Sigmoid colon (tissue), 7 donors: ENCODE results near the gene SORCS2. TPM values are rescaled to one million over a fixed set of nuclear protein-coding genes. Genes with fewer than 3 reads are reported as not detected.
A peak's percentile ranks its signal among the peaks of the same experiment; 100 is the strongest.

Experiments used
- DNase-seq: peaks from one replicate; pipeline ENCODE4 v3.0.0-alpha.2; 2019
- H3K27ac ChIP-seq, 4 donors: fragments of 200-600 bp; sonication (generic); one replicate each; pipeline ENCODE4 v1.5.1; 2016 to 2019; ENCODE audit warnings: mild to moderate bottlenecking in 1 of 4
- H3K27me3 ChIP-seq, 3 donors: fragments of 200-600 bp; sonication (generic); one replicate each; pipeline ENCODE4 v1.5.1; 2019; ENCODE audit warnings: mild to moderate bottlenecking in 1 of 3
- H3K36me3 ChIP-seq, 4 donors: fragments of 200-600 bp; sonication (generic); one replicate each; pipeline ENCODE4 v1.5.1; 2016 to 2019
- H3K4me1 ChIP-seq, 4 donors: fragments of 200-600 bp; sonication (generic); one replicate each; pipeline ENCODE4 v1.5.1; 2017 to 2019
- H3K4me3 ChIP-seq, 4 donors: fragments of 200-600 bp; sonication (generic); one replicate each; pipeline ENCODE4 v1.5.1; 2017 to 2019; ENCODE audit warnings: mild to moderate bottlenecking in 2 of 4, moderate library complexity in 1 of 4
- H3K9me3 ChIP-seq, 4 donors: fragments of 200-600 bp in 3 of 4; sonication (generic) in 3 of 4; one replicate each; pipeline versions ENCODE4 v1.5.1 to v1.6.1; 2013 to 2019
- EP300 ChIP-seq, 4 donors: sonication (generic); formaldehyde crosslinking; IDR thresholded peaks; one replicate each; pipeline ENCODE4 v1.6.1; 2017; ENCODE audit warnings: antibody characterized with exemption in 4 of 4
- POLR2A ChIP-seq, 2 donors: fragments of 450-650 bp; IDR thresholded peaks; one replicate each; pipeline ENCODE4 v1.6.1; 2016; ENCODE audit warnings: antibody characterized with exemption in 2 of 2, mild to moderate bottlenecking in 2 of 2, moderate library complexity in 2 of 2
- POLR2AphosphoS5 ChIP-seq, 4 donors: sonication (generic); formaldehyde crosslinking; IDR thresholded peaks; one replicate each; pipeline ENCODE4 v1.6.1; 2017; ENCODE audit warnings: antibody characterized with exemption in 4 of 4
- WGBS, 2 donors: extraction: QIAGEN DNeasy Blood & Tissue Kit; methylation state at CpG; one replicate each; pipeline ENCODE4 v1.1.7; 2013; 5-methylcytosine and 5-hydroxymethylcytosine counted together
- intact Hi-C: fragments of 100-400 bp; cut with DNase I; formaldehyde crosslinking; loops from one replicate; pipeline ENCODE4 v1.15.1; 2023
- polyA plus RNA-seq, 3 donors: library from polyadenylated mRNA; stranded (reverse); fragments of 200-250 nt; gene quantifications; one replicate each; pipeline ENCODE4 v1.2.3, GENCODE V29; 2013
- total RNA-seq, 4 donors: library from RNA; depleted of rRNA; stranded (reverse); fragments of >200 nt; gene quantifications; one replicate each; pipeline ENCODE4 v1.1.0, GENCODE V29; 2016
- TF ChIP-seq, protein P1 (sequence below), 4 experiments: fragments of 450-650 bp in 3 of 4; fragments of 200-600 bp in 1 of 4; IDR thresholded peaks; one replicate each; pipeline ENCODE4 v1.5.1; 2016 to 2019; ENCODE audit warnings: antibody characterized with exemption in 4 of 4, mild to moderate bottlenecking in 3 of 4, moderate library complexity in 2 of 4
- donor health status: healthy with polysubstance abuse.
- donor health status: Bipolar disorder and iron deficiency.
- donor health status: healthy.

Gene SORCS2
- total and polyA plus RNA-seq, 7 donors, result 1.8 to 6.4 (median 3.9) TPM; not detected in 2

DNA sequence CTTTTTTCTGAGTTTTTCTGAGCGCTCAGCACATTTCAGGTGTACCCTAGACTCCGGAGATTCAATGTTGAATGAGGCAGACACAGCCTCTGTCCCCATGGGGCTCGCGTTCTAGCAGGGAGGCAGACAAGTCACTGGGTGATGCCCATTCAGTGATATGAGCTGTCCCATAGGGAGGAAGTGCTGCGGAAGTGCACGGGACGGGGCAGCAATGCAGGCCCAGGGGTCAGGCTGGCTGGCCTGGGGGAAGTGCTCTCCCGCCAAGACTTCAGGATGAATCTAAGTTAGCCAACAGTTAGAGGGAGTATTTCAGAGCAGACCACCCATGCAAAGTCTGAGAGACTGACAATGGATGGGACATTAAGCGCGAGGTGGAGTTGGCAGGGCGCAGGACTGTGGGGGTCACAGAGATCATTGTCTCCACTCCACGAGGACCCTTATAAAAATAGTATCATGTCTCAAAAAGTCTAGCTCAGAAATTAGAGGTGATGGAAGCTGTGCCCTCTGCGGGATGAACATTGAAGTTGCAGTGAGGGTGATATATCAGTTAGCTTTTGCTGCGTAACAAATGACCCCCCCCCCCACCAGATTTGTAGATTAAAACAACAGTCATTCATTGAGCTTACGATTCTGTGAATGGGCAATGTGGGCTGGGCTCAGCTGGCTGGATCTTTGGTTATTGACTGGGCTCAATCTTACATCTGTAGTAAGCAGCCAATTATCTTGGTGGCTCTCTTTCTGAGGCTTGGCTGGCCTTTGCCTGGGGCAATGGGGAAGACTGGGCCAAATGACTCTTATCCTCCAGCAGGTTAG lies 226.0 kb downstream of the SORCS2 start:
- no peak overlapping the region for H3K27ac ChIP-seq
- H3K4me1 ChIP-seq, result no peaks in the 10 kb centered on the region
- TF ChIP-seq POLR2AphosphoS5 (IDR thresholded peaks at IDR 0.05), result no peak
- TF ChIP-seq POLR2A (IDR thresholded peaks at IDR 0.05), result no peak
- no peak for TF ChIP-seq EP300 (IDR thresholded peaks at IDR 0.05)
- TF ChIP-seq, protein P1, sequence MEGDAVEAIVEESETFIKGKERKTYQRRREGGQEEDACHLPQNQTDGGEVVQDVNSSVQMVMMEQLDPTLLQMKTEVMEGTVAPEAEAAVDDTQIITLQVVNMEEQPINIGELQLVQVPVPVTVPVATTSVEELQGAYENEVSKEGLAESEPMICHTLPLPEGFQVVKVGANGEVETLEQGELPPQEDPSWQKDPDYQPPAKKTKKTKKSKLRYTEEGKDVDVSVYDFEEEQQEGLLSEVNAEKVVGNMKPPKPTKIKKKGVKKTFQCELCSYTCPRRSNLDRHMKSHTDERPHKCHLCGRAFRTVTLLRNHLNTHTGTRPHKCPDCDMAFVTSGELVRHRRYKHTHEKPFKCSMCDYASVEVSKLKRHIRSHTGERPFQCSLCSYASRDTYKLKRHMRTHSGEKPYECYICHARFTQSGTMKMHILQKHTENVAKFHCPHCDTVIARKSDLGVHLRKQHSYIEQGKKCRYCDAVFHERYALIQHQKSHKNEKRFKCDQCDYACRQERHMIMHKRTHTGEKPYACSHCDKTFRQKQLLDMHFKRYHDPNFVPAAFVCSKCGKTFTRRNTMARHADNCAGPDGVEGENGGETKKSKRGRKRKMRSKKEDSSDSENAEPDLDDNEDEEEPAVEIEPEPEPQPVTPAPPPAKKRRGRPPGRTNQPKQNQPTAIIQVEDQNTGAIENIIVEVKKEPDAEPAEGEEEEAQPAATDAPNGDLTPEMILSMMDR (IDR thresholded peaks at IDR 0.05), result no peak
- H3K27me3 ChIP-seq, result no peaks in the 10 kb centered on the region
- no peak overlapping the region for H3K4me3 ChIP-seq
- whole genome bisulfite sequencing, 2 donors, result 85 to 86% methylated on average over 15 of the region's 15 CpGs
- intact Hi-C loops, result no loop called here
- no peaks in the 10 kb centered on the region for H3K36me3 ChIP-seq
- peak; percentile 29 for DNase-seq
- H3K9me3 ChIP-seq, result no peaks in the 10 kb centered on the region

DNA sequence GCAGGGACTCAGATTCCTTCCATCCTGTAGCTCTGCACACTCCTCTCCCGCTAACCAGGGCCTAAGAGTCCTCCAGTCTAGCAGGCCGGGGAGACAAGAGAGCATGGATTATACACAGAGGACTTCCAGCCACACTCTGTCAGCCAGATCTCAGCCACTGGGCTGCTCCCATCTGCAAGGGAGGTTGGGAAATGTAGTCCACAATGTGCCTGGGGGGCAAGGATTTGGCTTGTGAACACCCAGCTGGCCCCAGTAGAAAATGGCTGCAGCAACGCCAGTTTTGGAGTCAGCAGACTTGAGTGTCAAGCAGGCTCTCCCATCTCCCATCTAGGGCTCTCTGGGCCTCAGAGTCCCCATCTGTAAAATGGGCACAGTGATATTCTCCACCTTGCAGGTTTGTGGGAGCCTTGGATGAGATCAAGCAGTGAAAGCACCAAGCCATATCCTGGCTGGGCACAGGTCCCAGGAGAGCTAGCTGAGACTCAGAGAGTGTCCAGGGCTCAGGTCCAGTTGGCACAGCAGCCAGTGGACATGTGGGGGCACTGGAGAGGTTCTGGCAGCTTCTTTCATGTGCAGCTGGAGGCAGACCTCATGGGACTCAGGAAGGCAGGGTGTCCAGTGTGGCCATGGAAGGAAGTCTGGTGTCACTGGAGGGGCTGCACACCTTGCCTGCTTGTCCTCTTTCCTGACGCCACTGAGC lies 227.8 kb downstream of the SORCS2 start:
- H3K36me3 ChIP-seq, result no peaks in the 10 kb centered on the region
- 45 to 48% methylated on average over 4 of the region's 4 CpGs for WGBS, 2 donors
- H3K9me3 ChIP-seq, result no peaks in the 10 kb centered on the region
- H3K27ac ChIP-seq, result no peak overlapping the region
- DNase-seq, result peak; percentile 62
- no peak overlapping the region for H3K4me3 ChIP-seq
- H3K27me3 ChIP-seq, result no peaks in the 10 kb centered on the region
- no peaks in the 10 kb centered on the region for H3K4me1 ChIP-seq
- intact Hi-C loops, result no loop called here
- TF ChIP-seq POLR2A (IDR thresholded peaks at IDR 0.05), result no peak
- TF ChIP-seq EP300 (IDR thresholded peaks at IDR 0.05), result no peak
- TF ChIP-seq POLR2AphosphoS5 (IDR thresholded peaks at IDR 0.05), result no peak
- TF ChIP-seq, protein P1 (IDR thresholded peaks at IDR 0.05), result no peak

DNA sequence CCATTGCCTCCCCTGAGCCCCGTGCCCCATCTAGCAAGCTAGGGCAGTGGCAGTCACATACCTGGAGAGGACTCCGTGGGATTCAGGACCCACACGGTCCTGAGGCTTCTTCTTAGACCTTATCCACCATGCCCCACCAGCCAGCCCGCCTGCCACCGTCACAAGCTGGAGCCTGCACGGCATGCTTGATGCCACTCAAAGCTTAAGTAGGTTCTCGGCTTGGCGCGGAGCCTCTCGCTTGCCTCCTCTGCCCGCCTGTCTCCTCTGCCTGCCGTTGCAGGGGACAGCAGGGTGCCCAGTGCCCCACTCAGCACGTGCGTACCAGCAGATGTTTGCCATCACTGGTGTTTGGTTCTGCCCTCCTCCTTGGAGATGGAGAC lies 228.3 kb downstream of the SORCS2 start:
- Histone ChIP-seq H3K4me3 (no peak overlapping the region), H3K36me3 (no peaks in the 10 kb centered on the region), H3K27me3 (no peaks in the 10 kb centered on the region), H3K4me1 (no peaks in the 10 kb centered on the region), H3K27ac (no peak overlapping the region), H3K9me3 (no peaks in the 10 kb centered on the region)
- intact Hi-C loops, result no loop called here
- TF ChIP-seq POLR2AphosphoS5 (IDR thresholded peaks at IDR 0.05) (no peak), POLR2A (IDR thresholded peaks at IDR 0.05) (no peak), EP300 (IDR thresholded peaks at IDR 0.05) (no peak)
- TF ChIP-seq, protein P1 (IDR thresholded peaks at IDR 0.05), result no peak
- peak; percentile 60 for DNase-seq
- WGBS, 2 donors, result 80 to 81% methylated on average over 14 of the region's 14 CpGs

DNA sequence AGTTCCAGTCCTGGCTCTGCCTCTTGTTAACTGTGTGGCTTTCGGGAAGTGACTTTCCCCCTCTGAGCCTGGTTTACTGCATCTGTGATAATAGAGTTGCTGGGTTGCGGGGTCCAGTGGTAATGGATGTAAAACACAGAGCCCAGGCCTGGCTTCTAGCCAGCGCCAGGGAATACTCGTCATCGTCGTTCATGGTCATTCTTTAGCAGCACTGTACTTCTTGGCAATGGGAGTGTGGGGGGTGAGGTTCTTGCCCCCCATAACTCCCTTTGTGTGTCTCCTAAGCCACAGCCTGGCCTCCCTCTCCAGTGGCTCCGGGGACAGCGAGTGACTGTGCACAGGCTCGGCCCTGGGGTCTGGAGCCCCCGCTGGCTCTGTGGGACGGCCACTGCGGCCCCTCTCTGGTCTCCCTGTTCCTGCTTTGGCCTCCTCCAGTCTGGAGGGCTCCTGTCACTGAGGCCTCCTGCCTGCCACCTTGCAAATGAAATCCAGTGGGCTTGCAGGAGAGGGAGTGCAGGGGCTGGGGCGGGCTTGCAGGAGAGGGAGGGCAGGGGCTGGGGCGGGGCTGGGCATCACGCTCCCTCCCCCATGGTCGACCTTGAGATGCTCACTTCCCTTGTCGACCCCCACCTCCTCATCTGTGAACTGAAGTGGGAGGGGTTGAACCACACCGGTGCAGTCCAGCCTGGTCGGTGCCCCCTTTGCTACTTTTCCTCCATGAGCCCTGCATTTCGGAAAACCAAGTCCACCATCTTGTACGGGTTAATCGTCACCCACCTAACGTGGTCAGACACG lies 229.2 kb downstream of the SORCS2 start:
- no peaks in the 10 kb centered on the region for H3K36me3 ChIP-seq
- TF ChIP-seq EP300 (IDR thresholded peaks at IDR 0.05), result no peak
- no peak for TF ChIP-seq POLR2AphosphoS5 (IDR thresholded peaks at IDR 0.05)
- no peak for TF ChIP-seq POLR2A (IDR thresholded peaks at IDR 0.05)
- TF ChIP-seq, protein P1 (IDR thresholded peaks at IDR 0.05), result no peak
- intact Hi-C loops, result no loop called here
- WGBS, 2 donors, result 68 to 84% methylated on average over 24 of the region's 24 CpGs
- peak; percentile 55 for DNase-seq
- no peaks in the 10 kb centered on the region for H3K9me3 ChIP-seq
- no peaks in the 10 kb centered on the region for H3K4me1 ChIP-seq
- no peak overlapping the region for H3K27ac ChIP-seq
- no peak overlapping the region for H3K4me3 ChIP-seq
- no peaks in the 10 kb centered on the region for H3K27me3 ChIP-seq
